Testis (tissue), 2 donors: Measurements from ENCODE around the gene KCNAB1.

ENCODE experiments used
- CTCF ChIP-seq, 3 experiments: fragments of 450-650 bp in 2 of 3; fragments of 200-600 bp in 1 of 3; sonication (generic) in 1 of 3; IDR thresholded peaks; one replicate each; pipeline ENCODE4 v1.5.1; 2016 to 2019; ENCODE audit warnings: antibody characterized with exemption in 3 of 3, mild to moderate bottlenecking in 2 of 3, moderate library complexity in 1 of 3
- POLR2A ChIP-seq: fragments of 450-650 bp; IDR thresholded peaks from one replicate; pipeline ENCODE4 v1.6.1; 2017; ENCODE audit warnings: antibody characterized with exemption, mild to moderate bottlenecking, moderate library complexity

- TF ChIP-seq CTCF (IDR thresholded peaks at IDR 0.05): no peak
- no peak for TF ChIP-seq POLR2A
These were observed 239.7 kb downstream of the KCNAB1 start for GRCh38 chr3:156360083-156360482.
